GM18517 (cell line): ENCODE measurements around the gene ST7L.

Source experiments
- ATAC-seq: cut with Tn5 transposase; IDR thresholded peaks from one replicate; pipeline ENCODE4 v1.9.1; 2021; ENCODE audit warnings: mild to moderate bottlenecking, moderate library complexity; ENCODE audit not compliant: unreplicated experiment

The ST7L gene

DNA sequence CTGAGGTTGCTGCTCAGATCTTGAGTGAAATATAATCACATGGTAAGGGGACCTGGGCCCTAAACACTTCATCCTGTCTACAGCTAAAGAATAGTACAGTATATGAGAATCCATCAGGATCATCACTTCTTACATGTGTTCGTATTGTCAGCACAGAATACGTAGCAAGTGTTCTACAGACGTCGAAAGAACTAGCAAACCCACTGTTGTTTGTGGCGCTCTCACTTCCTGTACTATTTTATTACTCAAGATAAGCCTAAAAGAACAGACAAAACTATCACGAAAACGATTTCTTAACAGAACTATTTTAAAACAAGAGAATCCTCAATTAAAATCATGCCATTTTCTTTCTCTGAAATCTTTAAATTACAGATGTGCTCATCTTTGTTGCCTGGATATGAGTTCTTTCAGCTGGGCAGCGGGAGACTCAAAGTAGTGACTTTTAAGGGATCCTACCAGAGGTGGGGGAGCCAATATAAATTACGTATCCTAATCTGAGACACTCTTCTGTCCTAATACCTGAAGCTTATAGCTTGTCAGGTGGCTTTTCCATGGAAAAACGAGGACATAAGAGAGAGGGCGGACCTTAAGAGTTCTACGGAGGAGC is 724 bp downstream of the ST7L start:
- no peak for ATAC-seq

DNA sequence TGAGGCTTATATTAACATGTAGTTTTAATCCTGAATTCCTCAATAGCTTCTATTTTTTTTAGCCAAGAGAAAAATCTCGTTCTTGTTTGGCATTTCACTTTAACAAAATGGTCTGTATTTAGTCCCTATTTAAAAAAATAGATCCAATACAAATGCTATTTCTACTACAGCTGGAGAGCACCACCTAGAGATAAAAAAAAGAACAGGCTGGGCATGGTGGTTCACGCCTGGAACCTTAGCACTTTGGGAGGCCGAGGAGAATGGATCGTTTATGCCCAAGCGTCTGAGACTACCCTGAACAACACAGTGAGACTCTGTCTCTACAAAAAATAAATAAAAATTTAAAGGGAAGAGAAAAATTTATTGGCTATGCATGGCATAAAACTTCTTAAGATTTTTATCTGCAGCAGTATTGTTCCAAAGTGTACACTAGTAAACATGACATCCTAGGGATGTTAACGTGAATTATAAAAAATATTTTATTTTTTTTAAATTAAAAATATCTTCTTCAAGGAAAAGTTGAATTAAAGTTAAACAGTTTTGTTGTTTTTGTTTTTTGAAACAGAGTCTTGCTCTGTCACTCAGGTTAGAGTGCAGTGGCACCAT is 4.4 kb downstream of the ST7L start:
- ATAC-seq = no peak

DNA sequence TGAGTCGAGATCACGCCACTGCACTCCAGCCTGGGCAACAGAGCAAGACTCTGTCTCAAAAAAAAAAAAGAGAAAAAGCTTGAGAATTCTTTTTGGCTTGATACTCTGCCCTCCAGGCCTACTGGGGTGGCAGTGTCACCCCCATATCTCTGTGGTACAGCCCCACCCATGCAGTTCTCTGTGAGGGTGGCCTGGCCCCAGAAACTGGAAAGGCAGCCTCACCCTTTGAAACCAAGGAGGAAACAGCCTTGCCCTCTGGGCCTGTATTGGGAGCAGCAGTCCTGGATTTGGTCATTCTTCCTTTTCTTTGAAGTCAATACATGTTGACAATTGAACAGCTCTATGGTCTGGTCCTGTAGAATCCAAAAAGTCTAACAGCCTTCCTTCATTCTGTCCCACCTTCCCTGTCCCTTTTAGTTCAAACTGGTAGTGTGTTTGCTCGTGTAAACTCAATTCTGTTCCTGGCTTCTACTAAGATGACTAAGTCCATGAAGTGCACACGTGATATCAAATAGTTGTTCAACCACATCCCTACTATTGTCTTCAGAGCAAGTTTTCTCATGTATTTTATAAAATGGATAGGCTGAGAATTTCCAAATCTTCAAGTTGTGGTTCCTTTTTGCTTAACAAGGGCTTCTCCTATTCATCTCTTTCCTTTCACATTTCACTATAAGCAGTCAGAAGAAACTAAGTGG is 13.2 kb downstream of the ST7L start:
- no peak for ATAC-seq

DNA sequence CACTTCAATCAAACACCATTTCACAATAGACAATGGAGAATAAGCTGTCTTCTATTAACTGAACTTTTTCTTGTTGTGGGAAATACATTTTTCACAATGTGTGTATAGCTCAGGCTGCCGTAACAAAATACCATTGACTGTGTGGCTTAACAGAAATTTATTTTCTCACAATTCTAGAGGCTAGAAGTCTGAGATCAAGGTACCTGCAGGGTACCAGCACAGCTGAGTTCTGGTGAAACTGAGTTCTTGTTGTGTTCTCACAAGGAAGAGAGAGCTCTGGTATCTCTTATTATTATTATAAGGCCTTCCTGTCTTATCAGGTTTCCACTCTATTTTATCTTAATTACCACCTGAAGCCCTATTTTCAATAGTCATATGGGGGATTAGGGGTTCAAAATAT is 15.4 kb downstream of the ST7L start:
- ATAC-seq = no peak

DNA sequence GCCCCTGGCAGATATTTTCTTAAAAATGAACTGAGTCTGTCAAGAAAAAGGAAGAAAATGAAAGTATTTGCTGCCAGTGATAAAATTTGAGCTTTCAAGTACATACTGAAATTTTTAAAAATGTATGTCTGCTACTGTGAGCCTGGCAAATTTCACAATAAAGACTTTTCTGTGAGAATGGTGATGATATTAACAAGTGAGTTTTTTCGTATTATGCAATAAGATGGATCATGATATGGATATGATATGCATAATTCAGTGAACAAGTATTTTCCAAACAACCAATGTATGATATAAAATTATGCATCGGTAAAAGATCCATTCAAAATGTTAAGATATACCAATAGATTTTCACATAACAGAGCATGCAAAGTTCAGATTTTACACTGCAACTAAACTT is 15.9 kb downstream of the ST7L start:
- no peak for ATAC-seq

DNA sequence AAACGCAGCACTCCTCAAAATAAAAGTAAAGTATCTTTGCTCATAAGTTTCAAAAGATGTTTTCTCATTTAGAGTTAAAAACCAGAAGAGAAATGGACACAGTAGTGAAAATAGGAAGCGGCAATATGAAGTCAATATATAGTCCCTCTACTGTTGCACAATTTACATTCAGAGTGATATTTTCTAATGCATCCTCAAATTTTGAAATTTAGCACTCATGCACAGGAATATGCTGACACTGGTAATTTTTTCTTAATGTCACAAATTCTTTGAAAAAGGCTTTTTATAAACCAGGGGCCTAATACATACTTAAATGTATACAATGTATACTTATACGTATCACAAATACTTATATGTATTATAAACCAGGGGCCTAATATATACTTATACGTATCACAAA is 19.5 kb downstream of the ST7L start:
- ATAC-seq = no peak

DNA sequence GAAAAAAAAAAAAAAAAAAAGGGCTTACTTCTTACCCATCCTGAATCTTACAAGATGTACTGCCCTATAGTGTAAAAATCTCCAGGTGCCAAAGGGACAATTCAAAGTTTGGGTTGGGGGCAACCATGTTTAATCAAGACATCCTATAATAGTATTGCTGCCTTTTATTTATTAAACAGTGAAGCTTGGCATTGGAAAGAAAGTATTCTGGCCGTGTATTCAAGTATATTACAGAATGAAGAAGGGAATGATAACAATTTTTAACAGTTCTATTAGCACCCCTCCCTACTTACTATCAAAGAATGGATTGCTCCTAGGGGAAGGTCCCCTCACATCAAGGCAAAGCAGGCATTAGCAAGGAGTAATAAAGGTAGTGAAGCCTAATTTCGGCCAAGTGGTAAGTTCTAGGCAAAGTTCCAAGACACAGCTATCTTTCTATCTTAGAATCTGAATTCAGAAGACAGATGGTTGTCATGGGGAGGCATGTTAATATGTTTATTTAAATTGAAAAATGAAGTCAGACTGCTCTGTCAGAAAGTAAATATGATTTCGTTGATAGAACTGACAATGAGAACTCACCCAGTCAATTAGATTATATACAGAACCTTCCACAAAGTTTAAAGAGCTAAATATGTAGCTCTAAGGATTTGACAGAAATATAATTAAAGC is 24.6 kb downstream of the ST7L start:
- ATAC-seq = no peak

DNA sequence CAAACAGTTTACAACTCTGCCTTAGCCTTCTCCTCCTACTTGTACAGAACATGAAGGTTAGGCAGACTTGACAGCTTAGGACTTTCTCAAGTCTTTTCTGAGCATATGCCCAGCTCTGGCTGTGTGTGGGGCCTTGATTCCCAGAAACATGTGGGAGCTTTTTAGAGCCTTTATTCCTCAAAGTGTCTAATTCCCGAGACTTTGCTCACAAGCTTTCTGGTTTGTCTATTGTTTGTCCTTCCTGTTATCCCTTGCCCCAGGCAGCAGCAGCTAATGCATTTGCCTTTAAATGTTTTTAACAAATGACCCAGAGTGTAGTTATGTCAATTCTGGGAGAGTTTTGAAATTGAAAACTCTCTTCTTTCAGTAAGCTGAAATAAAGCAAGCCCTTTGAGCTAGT is 29.2 kb downstream of the ST7L start:
- no peak for ATAC-seq

DNA sequence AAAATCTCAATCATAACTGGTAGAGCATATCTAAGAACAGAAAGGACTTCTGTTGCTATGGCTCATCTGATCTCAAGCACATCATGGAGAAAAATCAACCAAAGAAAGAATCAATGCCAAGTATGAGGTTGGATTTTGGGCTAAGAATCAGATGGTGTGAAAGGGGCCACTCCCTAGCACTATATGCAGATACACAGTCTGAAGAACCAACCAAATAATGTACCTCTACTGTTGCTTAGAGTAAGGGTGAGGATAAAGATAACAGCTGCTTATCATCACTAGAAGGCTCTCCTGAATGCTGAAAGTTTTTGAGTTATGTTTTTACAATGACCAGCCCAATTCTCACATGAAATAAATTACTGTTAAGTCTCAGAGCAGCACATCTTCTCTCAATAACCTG is 35.6 kb downstream of the ST7L start:
- no peak for ATAC-seq

DNA sequence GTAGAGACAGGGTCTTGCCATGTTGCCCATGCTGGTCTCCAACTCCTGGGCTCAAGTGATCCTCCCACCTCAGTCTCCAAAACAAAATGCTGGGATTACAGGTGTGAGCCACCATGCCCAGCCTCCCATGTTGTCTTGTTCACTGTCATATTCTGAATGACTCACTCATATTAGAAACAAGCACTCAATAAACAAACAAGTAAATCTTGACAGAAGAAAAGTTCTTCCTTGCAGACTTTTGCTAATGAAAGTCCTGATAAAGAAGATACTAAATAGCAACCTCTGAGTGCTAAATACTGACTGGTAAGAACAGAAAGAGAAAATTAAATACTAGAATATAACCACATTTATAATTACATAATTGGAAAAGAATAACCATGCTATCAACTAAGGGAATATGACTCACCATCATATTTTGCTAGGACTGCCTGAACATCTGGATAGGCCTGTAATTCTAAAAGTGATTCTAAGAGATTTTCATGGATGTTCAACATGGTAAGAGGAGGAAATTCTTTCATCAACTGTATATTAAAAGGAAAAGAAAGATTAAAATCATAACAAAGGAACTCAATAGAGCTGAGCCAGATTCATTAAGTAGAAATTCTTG is 37.3 kb downstream of the ST7L start:
- no peak for ATAC-seq

DNA sequence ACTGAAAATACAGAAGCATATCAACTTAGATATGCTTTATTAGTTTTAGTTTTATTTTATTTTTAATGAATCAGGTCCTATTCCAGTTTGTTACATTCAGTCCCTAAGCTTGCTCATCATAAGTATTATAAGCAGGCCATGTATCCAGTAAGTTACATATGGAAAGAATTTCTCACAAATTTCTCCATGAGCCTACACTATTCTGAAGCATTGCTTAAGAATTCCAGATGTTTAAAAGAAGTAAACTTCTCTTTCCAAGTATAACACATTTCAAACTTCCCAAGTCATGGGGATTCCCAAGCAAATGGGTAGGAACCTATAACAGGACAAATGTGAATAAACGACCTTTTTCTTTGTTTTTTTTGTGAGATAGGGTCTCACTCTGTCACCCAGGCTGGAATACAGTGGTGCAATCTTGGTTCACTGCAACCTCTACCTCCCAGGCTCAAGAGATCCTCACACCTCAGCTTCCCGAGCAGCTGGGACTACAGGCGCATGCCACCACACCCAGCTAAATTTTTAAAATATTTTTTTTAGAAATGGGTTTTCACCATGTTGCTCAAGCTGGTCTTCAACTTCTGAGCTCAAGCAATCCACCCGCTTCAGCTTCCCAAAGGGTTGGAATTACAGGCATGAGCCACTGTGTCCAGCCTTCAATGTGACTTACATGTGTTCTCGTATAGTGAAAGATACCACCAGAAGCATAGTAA is 39.0 kb downstream of the ST7L start:
- ATAC-seq = no peak

DNA sequence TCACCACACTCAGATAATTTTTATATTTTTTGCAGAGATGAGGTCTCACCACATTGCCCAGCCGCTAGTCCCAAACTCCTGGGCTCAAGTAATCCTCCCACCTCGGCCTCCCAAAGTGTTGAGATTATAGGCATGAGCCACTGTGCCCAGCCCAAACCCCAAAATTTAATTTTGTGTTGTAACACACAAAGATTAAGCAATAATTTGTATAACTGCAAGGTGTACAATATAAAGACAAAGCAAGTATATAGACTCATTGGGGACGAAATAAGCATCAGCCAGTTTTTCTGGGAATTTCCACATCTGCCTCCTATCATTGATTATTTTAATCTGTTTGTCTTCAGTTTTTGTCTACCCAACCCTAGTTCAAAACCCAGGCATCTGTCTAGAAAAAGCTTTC is 42.7 kb downstream of the ST7L start:
- no peak for ATAC-seq

DNA sequence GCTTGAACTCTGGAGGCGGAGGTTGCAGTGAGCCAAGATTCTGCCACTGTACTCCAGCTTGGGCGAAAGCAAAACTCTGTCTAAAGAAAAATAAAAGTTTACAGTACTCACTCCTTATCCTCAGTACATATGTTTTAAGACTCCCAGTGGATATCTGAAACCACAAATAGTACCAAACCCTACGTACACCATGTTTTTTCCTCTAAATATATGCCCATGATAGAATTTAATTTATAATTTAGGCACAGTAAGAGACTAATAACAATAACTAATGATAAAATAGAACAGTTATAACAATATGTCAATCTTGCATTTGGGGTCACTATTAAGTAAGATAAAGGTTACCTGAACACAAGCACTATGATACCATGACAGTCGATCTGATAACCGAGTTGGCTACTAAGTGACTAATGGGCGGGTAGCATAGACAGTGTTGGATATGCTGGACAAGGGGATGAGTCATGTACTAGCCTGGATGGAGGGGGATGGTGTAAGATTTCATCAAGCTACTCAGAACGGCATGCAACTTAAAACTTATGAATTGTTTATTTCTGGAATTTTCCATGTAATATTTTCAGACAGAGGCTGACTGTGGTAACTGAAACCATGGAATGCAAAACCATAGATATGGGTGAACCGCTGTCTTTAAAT is 43.7 kb downstream of the ST7L start:
- ATAC-seq = no peak

DNA sequence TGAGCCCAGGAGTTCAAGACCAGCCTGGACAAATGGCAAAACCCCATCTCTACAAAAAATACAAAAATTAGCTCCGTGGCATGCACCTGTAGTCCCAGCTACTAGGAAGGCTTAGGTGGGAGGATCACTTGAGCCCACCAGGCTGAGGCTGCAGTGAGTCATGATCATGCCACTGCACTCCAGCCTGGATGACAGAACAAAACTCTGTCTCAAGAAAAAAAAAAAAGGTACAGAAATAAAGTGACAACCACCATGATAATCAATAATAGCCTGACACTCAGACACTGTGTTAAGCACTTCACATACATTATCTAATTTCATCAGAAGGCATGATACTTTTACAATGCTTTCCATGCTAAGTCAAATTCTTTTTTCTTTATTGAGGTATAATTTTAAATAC is 53.1 kb downstream of the ST7L start:
- ATAC-seq = no peak

DNA sequence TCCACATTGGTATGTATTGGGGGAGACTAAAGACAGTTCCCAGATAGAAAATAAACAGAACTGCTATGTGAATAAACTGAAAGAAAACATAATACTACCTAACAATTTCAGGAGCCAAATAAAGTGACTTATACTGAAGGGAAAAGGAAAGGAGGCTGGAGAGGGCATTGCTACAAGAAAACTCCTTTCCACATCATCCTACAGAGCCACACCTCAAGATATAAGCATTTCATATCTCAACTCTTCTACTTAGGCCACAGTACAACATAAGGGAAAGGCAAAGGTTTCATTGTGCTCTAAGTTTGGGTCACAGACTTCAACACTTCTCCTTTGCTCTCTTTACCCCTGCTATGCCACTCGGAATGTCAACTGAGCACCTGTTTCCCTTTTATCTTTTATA is 54.9 kb downstream of the ST7L start:
- no peak for ATAC-seq

DNA sequence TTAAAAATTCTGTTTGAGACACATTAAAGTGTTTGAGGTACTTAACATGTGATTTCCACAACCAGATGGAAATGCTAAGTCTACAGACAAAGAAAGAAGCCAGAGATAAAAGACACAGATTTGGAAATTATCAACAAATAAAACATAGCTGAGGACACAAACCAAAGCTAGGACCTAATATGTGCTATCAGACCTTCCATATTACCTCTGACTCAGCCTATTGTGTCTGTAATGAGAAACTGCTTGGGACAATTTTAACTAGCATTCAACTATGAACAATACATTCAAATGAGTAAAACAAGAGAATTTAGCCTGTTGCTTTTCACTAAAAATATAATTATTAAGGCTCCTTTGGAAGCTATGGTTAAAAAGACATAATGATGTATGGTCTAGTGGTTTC is 55.6 kb downstream of the ST7L start:
- ATAC-seq = no peak

DNA sequence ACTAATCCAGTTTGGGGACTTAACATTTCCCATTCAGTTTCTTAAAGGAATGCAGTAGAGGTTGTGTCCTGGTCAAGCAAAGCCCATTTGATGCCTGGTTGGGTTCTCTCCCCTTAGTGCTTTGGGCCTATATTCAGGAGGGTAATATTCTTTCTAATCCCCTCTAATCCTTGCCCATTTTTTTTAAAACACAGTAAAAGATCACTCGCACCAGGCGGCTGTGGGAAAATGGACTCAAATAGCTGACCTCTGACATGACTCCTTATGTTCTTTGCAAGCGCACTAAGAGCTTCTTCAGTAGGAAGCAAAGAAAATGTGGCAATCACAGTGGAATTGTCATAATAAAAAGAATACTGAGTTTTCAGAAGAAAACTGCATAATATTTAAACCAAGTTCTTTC is 60.3 kb downstream of the ST7L start:
- ATAC-seq = no peak

DNA sequence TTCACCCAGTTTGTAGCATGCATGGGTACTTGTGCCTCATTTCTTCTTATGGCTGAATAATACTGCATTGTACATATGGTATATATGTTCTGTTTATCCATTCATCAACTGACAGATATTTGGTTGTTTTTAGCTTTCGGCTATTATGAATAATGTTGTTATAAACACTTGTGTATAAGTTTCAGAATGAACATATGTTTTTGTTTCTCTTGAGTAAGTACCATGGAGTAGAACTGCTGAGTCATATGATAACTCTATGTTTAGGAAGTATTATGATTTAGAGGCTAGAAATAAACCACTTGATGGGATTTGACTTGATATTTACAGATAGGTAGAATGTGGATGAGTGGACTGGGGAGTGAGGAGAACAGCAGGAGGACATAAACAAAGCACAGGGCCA is 61.6 kb downstream of the ST7L start:
- no peak for ATAC-seq

DNA sequence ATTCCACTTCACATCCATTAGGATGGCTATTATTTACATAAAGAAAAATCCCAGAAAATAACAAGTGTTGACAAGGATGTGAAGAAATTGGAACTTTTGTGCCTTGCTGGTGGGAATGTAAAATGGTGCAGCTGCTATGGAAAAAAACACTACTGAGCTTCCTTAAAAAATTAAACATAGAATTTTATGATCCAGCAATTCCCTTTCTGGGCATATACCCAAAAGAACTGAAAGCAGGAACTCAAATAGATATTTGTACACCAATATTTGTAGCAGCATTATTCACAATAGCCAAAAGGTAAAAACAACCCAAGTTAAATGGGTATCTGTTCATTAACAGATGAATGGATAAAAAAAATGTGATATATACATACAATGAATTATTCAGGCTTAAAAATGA is 64.5 kb downstream of the ST7L start:
- no peak for ATAC-seq

DNA sequence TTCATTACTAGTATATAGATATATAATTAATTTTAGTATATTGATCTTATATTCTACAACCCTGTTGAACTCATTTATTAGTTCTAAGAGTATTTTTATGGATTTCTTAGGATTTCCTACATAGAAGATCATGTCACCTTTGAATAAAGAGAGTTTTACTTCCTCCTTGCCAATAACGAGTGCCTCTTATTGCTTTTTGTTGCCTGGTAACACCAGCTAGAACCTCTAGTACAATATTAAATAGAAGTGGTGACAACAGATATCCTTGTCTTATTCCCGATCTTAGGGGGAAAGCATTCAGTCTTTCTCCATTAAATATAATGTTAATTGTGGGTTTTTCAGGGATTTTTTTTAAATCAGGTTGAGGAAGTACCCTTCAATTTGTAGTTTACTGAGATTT is 69.4 kb downstream of the ST7L start:
- no peak for ATAC-seq

DNA sequence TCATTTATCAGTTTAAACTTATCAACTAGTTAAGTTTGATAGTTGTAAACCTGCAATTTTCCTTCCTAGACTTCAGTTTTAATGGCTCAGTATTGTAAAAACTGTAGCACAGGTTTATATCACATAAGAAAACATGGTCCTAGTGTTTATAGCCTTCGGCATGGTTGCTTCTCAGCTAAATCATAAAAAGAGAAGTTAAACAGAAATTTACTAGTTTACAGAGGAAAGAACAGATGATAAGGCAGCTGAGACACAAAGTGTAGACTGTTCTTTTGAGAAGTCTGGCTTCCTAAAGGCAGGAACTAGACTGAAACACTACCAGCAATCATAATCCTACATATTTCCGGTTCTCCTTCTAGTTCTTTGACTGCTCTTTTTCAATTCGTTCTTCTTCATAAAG is 70.4 kb downstream of the ST7L start:
- ATAC-seq = no peak
